H9 (cell line): ENCODE data around the gene DMPK. TPM values are rescaled to one million over a fixed set of nuclear protein-coding genes. Genes with fewer than 3 reads are reported as not detected.

Experiments used
- DNase-seq: peaks from one replicate; pipeline ENCODE4 v3.0.0-alpha.2; 2017
- H2AFZ ChIP-seq: one replicate; pipeline ENCODE4 v1.6.1; 2013; ENCODE audit warnings: mild to moderate bottlenecking, low read length, control low read depth, moderate library complexity
- H2AK5ac ChIP-seq: 2 replicates; pipeline ENCODE4 v1.6.1; 2013; ENCODE audit warnings: low read length, control low read depth, mixed read lengths; ENCODE audit not compliant: insufficient read length
- H2BK120ac ChIP-seq: one replicate; pipeline ENCODE4 v1.6.1; 2013; ENCODE audit warnings: low read depth, mild to moderate bottlenecking, low read length, control low read depth, inconsistent platforms; ENCODE audit not compliant: poor library complexity, severe bottlenecking
- H2BK12ac ChIP-seq: 2 replicates; pipeline ENCODE4 v1.6.1; 2013; ENCODE audit warnings: low read length, control low read depth, mixed read lengths, low read depth; ENCODE audit not compliant: insufficient read length
- H2BK15ac ChIP-seq: 2 replicates; pipeline ENCODE4 v1.6.1; 2013; ENCODE audit warnings: low read depth, low read length, control low read depth
- H2BK20ac ChIP-seq: one replicate; pipeline ENCODE4 v1.6.1; 2013; ENCODE audit warnings: low read depth, mild to moderate bottlenecking, low read length, control low read depth, inconsistent platforms; ENCODE audit not compliant: poor library complexity, severe bottlenecking
- H2BK5ac ChIP-seq: 2 replicates; pipeline ENCODE4 v1.6.1; 2013; ENCODE audit warnings: low read length, control low read depth, mixed read lengths; ENCODE audit not compliant: insufficient read length
- H3K14ac ChIP-seq: 2 replicates; pipeline ENCODE4 v1.6.1; 2013; ENCODE audit warnings: low read length, control low read depth; ENCODE audit not compliant: insufficient read depth
- H3K18ac ChIP-seq: 2 replicates; pipeline ENCODE4 v1.6.1; 2013; ENCODE audit warnings: low read depth, mild to moderate bottlenecking, mixed read lengths, low read length, control low read depth; ENCODE audit not compliant: insufficient read length
- H3K23ac ChIP-seq: 2 replicates; pipeline ENCODE4 v1.6.1; 2013; ENCODE audit warnings: low read length, control low read depth, mixed read lengths, low read depth; ENCODE audit not compliant: insufficient read length
- H3K23me2 ChIP-seq: 2 replicates; pipeline ENCODE4 v1.6.1; 2013; ENCODE audit warnings: low read depth, mild to moderate bottlenecking, mixed read lengths, low read length, control low read depth; ENCODE audit not compliant: insufficient read length, poor library complexity, severe bottlenecking
- H3K27ac ChIP-seq: 2 replicates; pipeline ENCODE4 v1.5.1; 2013; ENCODE audit warnings: low read length, control low read depth, mixed read lengths, low read depth; ENCODE audit not compliant: insufficient read length
- H3K27me3 ChIP-seq: 2 replicates; pipeline ENCODE4 v1.6.1; 2013; ENCODE audit warnings: low read length, control low read depth, inconsistent platforms; ENCODE audit not compliant: insufficient read depth
- H3K4ac ChIP-seq: 2 replicates; pipeline ENCODE4 v1.6.1; 2013; ENCODE audit warnings: low read depth, mild to moderate bottlenecking, control low read depth, inconsistent platforms, low read length, moderate library complexity
- H3K4me1 ChIP-seq: 2 replicates; pipeline ENCODE4 v1.6.1; 2013; ENCODE audit warnings: low read length, control low read depth, inconsistent platforms; ENCODE audit not compliant: insufficient read depth
- H3K4me2 ChIP-seq: 2 replicates; pipeline ENCODE4 v1.6.1; 2013; ENCODE audit warnings: low read length, control low read depth, mixed read lengths; ENCODE audit not compliant: insufficient read length, insufficient read depth
- H3K56ac ChIP-seq: 2 replicates; pipeline ENCODE4 v1.6.1; 2013; ENCODE audit warnings: low read depth, mild to moderate bottlenecking, mixed read lengths, low read length, control low read depth; ENCODE audit not compliant: insufficient read length
- H3K79me1 ChIP-seq: 2 replicates; pipeline ENCODE4 v1.6.1; 2013; ENCODE audit warnings: low read depth, mild to moderate bottlenecking, moderate library complexity, low read length, control low read depth, inconsistent platforms; ENCODE audit not compliant: insufficient read depth, poor library complexity, severe bottlenecking
- H3K79me2 ChIP-seq: 2 replicates; pipeline ENCODE4 v1.6.1; 2013; ENCODE audit warnings: low read length, control low read depth, inconsistent platforms; ENCODE audit not compliant: insufficient read depth
- H3K9ac ChIP-seq: 2 replicates; pipeline ENCODE4 v1.6.1; 2013; ENCODE audit warnings: low read length, control low read depth, mixed read lengths; ENCODE audit not compliant: insufficient read length; ENCODE audit errors: extremely low read depth
- H3K9me3 ChIP-seq: one replicate; pipeline ENCODE4 v1.6.1; 2013; ENCODE audit warnings: low read depth, low read length, inconsistent platforms; ENCODE audit not compliant: control insufficient read depth
- H3T11ph ChIP-seq: one replicate; pipeline ENCODE4 v1.6.1; 2013; ENCODE audit warnings: mild to moderate bottlenecking, low read length, control low read depth, inconsistent platforms
- H4K20me1 ChIP-seq: one replicate; pipeline ENCODE4 v1.6.1; 2013; ENCODE audit not compliant: control insufficient read depth, insufficient read length, insufficient read depth
- H4K5ac ChIP-seq: 2 replicates; pipeline ENCODE4 v1.6.1; 2013; ENCODE audit warnings: low read depth, mild to moderate bottlenecking, mixed read lengths, low read length, control low read depth; ENCODE audit not compliant: insufficient read length
- H4K8ac ChIP-seq: replicated peaks from 2 replicates; pipeline ENCODE4 v1.6.1; 2013; ENCODE audit warnings: low read length, control low read depth, mixed read lengths, low read depth; ENCODE audit not compliant: insufficient read length
- H4K91ac ChIP-seq: 2 replicates; pipeline ENCODE4 v1.6.1; 2013; ENCODE audit warnings: low read depth, mild to moderate bottlenecking, moderate library complexity, mixed read lengths, low read length, control low read depth; ENCODE audit not compliant: insufficient read length
- H3K27ac Mint-ChIP-seq, 3 experiments: 2 replicates in 2 of 3; 3 replicates in 1 of 3; pipeline ENCODE4 v1.8.0; 2020 to 2021; ENCODE audit warnings: mixed read lengths in 3 of 3, mild to moderate bottlenecking in 1 of 3, moderate library complexity in 1 of 3
- H3K27me3 Mint-ChIP-seq: 2 replicates; pipeline ENCODE4 v1.8.0; 2021; ENCODE audit warnings: low read depth, mild to moderate bottlenecking, moderate library complexity, mixed read lengths
- H3K36me3 Mint-ChIP-seq, 3 experiments: 2 replicates in 2 of 3; 3 replicates in 1 of 3; pipeline ENCODE4 v1.8.0; 2020 to 2021; ENCODE audit warnings: low read depth in 3 of 3, mixed read lengths in 3 of 3; ENCODE audit not compliant: insufficient read depth in 1 of 3
- H3K4me1 Mint-ChIP-seq, 2 experiments: 2 replicates each; pipeline ENCODE4 v1.8.0; 2020; ENCODE audit warnings: mixed read lengths in 2 of 2
- H3K4me3 Mint-ChIP-seq, 2 experiments: 2 replicates in 1 of 2; 3 replicates in 1 of 2; pipeline ENCODE4 v1.8.0; 2020 to 2021; ENCODE audit warnings: mild to moderate bottlenecking in 2 of 2, mixed read lengths in 2 of 2, moderate library complexity in 1 of 2
- H3K9me3 Mint-ChIP-seq, 2 experiments: 2 replicates in 1 of 2; 3 replicates in 1 of 2; pipeline ENCODE4 v1.8.0; 2020; ENCODE audit warnings: mild to moderate bottlenecking in 2 of 2, mixed read lengths in 2 of 2, moderate library complexity in 1 of 2
- CTCF ChIP-seq: fragments of 200-600 bp; sonication (generic); conservative IDR thresholded peaks from 3 replicates; pipeline ENCODE4 v1.8.0; 2021; ENCODE audit warnings: antibody characterized with exemption, mild to moderate bottlenecking
- WGBS: extraction: QIAGEN DNeasy Blood & Tissue Kit; methylation state at CpG from one replicate; pipeline ENCODE4 v1.1.7; 2013; ENCODE audit warnings: missing lambda C conversion rate, low lambda C conversion rate, mixed read lengths; ENCODE audit not compliant: insufficient read length; ENCODE audit errors: extremely low coverage; 5-methylcytosine and 5-hydroxymethylcytosine counted together
- total RNA-seq: library from RNA; stranded (reverse); gene quantifications from 2 replicates; pipeline ENCODE4 v1.2.1, GENCODE V29; 2021

DMPK gene
- total RNA-seq, 1 experiment from 2014 or later, result 67.4 TPM

- no peaks in the 10 kb centered on the region for H3K9me3 Mint-ChIP-seq
- Histone ChIP-seq H3K23ac (no peak overlapping the region), H3K23me2 (no peaks in the 10 kb centered on the region), H3K4ac (no peak overlapping the region), H4K8ac (no peak overlapping the region), H3K14ac (no peak overlapping the region), H2BK15ac (no peak overlapping the region), H3K79me2 (no peaks in the 10 kb centered on the region), H2AFZ (no peak overlapping the region), H3K4me2 (no peak overlapping the region), H3K79me1 (no peaks in the 10 kb centered on the region), H2BK12ac (no peak overlapping the region), H3K9me3 (no peaks in the 10 kb centered on the region), H4K20me1 (no peaks in the 10 kb centered on the region), H3K4me1 (no peaks in the 10 kb centered on the region), H2BK20ac (no peak overlapping the region), H2BK120ac (no peak overlapping the region), H3K27ac (no peak overlapping the region), H3K18ac (no peak overlapping the region), H3T11ph (no peak overlapping the region), H4K91ac (no peak overlapping the region), H3K27me3 (no peaks in the 10 kb centered on the region), H4K5ac (no peak overlapping the region), H3K56ac (no peak overlapping the region), H2AK5ac (no peak overlapping the region), H3K9ac (no peak overlapping the region), H2BK5ac (no peak overlapping the region)
- H3K27me3 Mint-ChIP-seq, result no peaks in the 10 kb centered on the region
- no peak for TF ChIP-seq CTCF
- no peak overlapping the region for H3K4me3 Mint-ChIP-seq
- peaks cover 61 to 98% (median 94%) of the 10 kb centered on the region in 3 experiments for H3K36me3 Mint-ChIP-seq
- WGBS, result no CpG with 5 or more reads among the region's 22 CpGs
- DNase-seq, result no peak
- peaks cover 0 to 3% of the 10 kb centered on the region in 2 experiments; a peak in 2 of 4 replicates for H3K4me1 Mint-ChIP-seq
- no peak overlapping the region; a peak in 2 of 7 replicates for H3K27ac Mint-ChIP-seq
These were observed 43.9 kb upstream of the DMPK start for GRCh38 chr19:45825917-45826893.
